ENCODE measurements around the gene KASH5. TPM values are rescaled to one million over a fixed set of nuclear protein-coding genes. Genes with fewer than 3 reads are reported as not detected.

The KASH5 gene
- total RNA-seq (2022; extraction: Qiagen RNA extraction), result not detected in 5 replicates

GRCh38 chr19:49387936-49388372, at the start of gene KASH5:
Gene KASH5 (plus strand): TSS chr19:49388249. CDS start chr19:49390884, 2,635 bp downstream.

GRCh38 chr19:49362048-49362928, 25.8 kb upstream of the KASH5 start, which contains the start of gene TEAD2:
Gene TEAD2 (minus strand): TSS chr19:49362416. CDS start chr19:49360075, 2,341 bp downstream.

GRCh38 chr19:49363268-49364082, 24.6 kb upstream of the KASH5 start, which contains the start of gene DKKL1:
Gene DKKL1 (plus strand): TSS chr19:49363877. CDS start chr19:49363999, 122 bp downstream.

GRCh38 chr19:49423071-49423984, 35.3 kb downstream of the KASH5 start, which contains the start of gene PTH2:
Gene PTH2 (minus strand): TSS chr19:49423441. CDS start chr19:49423339, 102 bp downstream.

GRCh38 chr19:49425178-49425577, 37.1 kb downstream of the KASH5 start, which contains the start of gene GFY:
Gene GFY (plus strand): TSS chr19:49425388. CDS start chr19:49426431, 1,043 bp downstream.

GRCh38 chr19:49441210-49441959, 53.3 kb downstream of the KASH5 start, which contains the start of gene SLC17A7:
Gene SLC17A7 (minus strand): TSS chr19:49441527. CDS start chr19:49441379, 148 bp downstream.

GRCh38 chr19:49451430-49452181, 63.6 kb downstream of the KASH5 start, which contains the start of gene PIH1D1:
Gene PIH1D1 (minus strand): TSS chr19:49451814. CDS start chr19:49451574, 240 bp downstream.

GRCh38 chr19:49453013-49453756, 65.1 kb downstream of the KASH5 start, which contains the start of gene ALDH16A1:
Gene ALDH16A1 (plus strand): TSS chr19:49453225. CDS start chr19:49453332, 107 bp downstream.

Other genes starting within 250 kb of the KASH5 start
- gene HRC, start 232.9 kb upstream of the KASH5 start, total RNA-seq (2022; extraction: Qiagen RNA extraction), result not detected in 5 replicates
- gene TRPM4, start 230.5 kb upstream of the KASH5 start, total RNA-seq (2022; extraction: Qiagen RNA extraction), result 6.5 to 11.6 TPM (median 8.7 TPM) in 5 replicates
- 0.67 to 1.4 TPM (median 0.89 TPM) in 5 replicates for gene SLC6A16, start 63.1 kb upstream of the KASH5 start, total RNA-seq (2022; extraction: Qiagen RNA extraction)
- gene CD37, start 52.8 kb upstream of the KASH5 start, total RNA-seq (2022; extraction: Qiagen RNA extraction), result not detected in 5 replicates
- 14.1 to 19.5 TPM (median 17.1 TPM) in 5 replicates for gene TEAD2, start 25.8 kb upstream of the KASH5 start, total RNA-seq (2022; extraction: Qiagen RNA extraction)
- 0.30 to 0.76 TPM (median 0.55 TPM) in 5 replicates for gene DKKL1, start 24.4 kb upstream of the KASH5 start, total RNA-seq (2022; extraction: Qiagen RNA extraction)
- not detected in 5 replicates for gene PTH2, start 35.2 kb downstream of the KASH5 start, total RNA-seq (2022; extraction: Qiagen RNA extraction)
- gene GFY, start 37.1 kb downstream of the KASH5 start, total RNA-seq (2022; extraction: Qiagen RNA extraction), result 0.17 to 0.40 TPM (median 0.23 TPM) in 5 replicates
- gene SLC17A7, start 53.3 kb downstream of the KASH5 start, total RNA-seq (2022; extraction: Qiagen RNA extraction), result 0.23 to 0.76 TPM (median 0.57 TPM) in 5 replicates
- gene PIH1D1, start 63.6 kb downstream of the KASH5 start, total RNA-seq (2022; extraction: Qiagen RNA extraction), result 81.5 to 86.8 TPM (median 85.6 TPM) in 5 replicates
- gene ALDH16A1, start 65.0 kb downstream of the KASH5 start, total RNA-seq (2022; extraction: Qiagen RNA extraction), result 13.0 to 27.7 TPM (median 23.9 TPM) in 5 replicates
- gene FLT3LG, start 86.0 kb downstream of the KASH5 start, total RNA-seq (2022; extraction: Qiagen RNA extraction), result 0.94 to 1.6 TPM (median 1.2 TPM) in 5 replicates
- 3,612 to 4,177 TPM (median 3,742 TPM) in 5 replicates for gene RPL13A, start 99.4 kb downstream of the KASH5 start, total RNA-seq (2022; extraction: Qiagen RNA extraction)
- 3,652 to 4,941 TPM (median 3,741 TPM) in 5 replicates for gene RPS11, start 108.2 kb downstream of the KASH5 start, total RNA-seq (2022; extraction: Qiagen RNA extraction)
- gene FCGRT, start 124.4 kb downstream of the KASH5 start, total RNA-seq (2022; extraction: Qiagen RNA extraction), result 25.0 to 32.5 TPM (median 28.0 TPM) in 5 replicates
- gene RCN3, start 139.8 kb downstream of the KASH5 start, total RNA-seq (2022; extraction: Qiagen RNA extraction), result 1.5 to 3.5 TPM (median 2.6 TPM) in 5 replicates
- gene NOSIP, start 192.3 kb downstream of the KASH5 start, total RNA-seq (2022; extraction: Qiagen RNA extraction), result 90.9 to 110 TPM (median 106 TPM) in 5 replicates
- gene PRRG2, start 193.1 kb downstream of the KASH5 start, total RNA-seq (2022; extraction: Qiagen RNA extraction), result 0.62 to 0.97 TPM (median 0.64 TPM) in 5 replicates
- gene PRR12, start 202.9 kb downstream of the KASH5 start, total RNA-seq (2022; extraction: Qiagen RNA extraction), result 25.0 to 45.9 TPM (median 44.1 TPM) in 5 replicates